Measurements from ENCODE around the gene TOR3A. TPM values are rescaled to one million over a fixed set of nuclear protein-coding genes. Genes with fewer than 3 reads are reported as not detected.
"Not testable (repeated sequence)": the region's sequence is repeated elsewhere in the genome, so short reads cannot be mapped to it uniquely, and the experiment has no call there.

The TOR3A gene, protein sequence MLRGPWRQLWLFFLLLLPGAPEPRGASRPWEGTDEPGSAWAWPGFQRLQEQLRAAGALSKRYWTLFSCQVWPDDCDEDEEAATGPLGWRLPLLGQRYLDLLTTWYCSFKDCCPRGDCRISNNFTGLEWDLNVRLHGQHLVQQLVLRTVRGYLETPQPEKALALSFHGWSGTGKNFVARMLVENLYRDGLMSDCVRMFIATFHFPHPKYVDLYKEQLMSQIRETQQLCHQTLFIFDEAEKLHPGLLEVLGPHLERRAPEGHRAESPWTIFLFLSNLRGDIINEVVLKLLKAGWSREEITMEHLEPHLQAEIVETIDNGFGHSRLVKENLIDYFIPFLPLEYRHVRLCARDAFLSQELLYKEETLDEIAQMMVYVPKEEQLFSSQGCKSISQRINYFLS
- 14.9 and 28.1 TPM in 2 replicates for polyA plus RNA-seq (2014; cell fraction: cytosol; rRNA removed)
- polyA plus RNA-seq (2014; cell fraction: nucleus; rRNA removed): 10.4 and 27.1 TPM in 2 replicates

GRCh38 chr1:179081687-179082332 lies at the start of gene TOR3A:
TSS of gene TOR3A (plus strand) at chr1:179082070. CDS start at chr1:179082129, 59 bp downstream.
- DNase-seq (ENCODE audit: low spot score): peak; percentile 84

GRCh38 chr1:179034720-179035119 lies 47.1 kb upstream of the TOR3A start:
- DNase-seq (ENCODE audit: low spot score): no peak

- no peak for DNase-seq (ENCODE audit: low spot score)
These were observed 44.9 kb upstream of the TOR3A start for GRCh38 chr1:179036844-179037465.

DNA sequence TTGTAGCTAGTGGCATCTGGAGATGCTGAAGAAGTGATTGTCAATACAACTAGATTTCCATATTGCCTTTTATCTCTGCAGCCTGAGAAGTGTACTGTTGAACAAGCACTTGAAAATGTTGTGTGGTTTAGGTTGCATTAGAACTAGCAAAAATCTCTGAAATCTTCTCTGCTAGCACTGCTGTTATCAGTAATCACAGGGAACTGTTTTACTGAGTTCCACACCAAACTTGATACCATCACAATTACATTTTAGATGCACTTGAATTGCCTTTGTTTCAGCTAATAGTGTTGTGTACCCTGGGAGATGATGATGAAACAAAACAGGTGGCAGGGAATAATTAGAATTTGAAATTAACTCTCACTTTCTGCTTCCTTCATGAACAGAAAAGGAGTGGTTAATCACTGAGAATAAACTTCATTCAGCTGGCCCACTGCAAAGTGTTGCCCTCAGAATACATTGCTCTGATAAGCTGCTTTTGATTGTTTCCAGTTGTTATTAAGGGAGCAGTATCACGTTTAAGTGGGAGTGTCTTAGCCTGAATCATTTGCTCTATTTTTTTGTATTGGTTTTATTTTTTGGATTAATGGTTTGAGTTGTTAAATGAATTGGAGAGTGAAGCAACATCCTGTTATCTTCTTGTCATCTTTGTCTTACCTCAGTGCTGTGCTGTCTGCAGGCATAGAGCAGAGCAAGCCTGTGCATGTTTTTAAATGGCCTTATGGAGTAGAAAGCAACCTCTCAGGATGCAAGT lies 43.2 kb upstream of the TOR3A start:
- peak; percentile 41 for DNase-seq (ENCODE audit: low spot score)

GRCh38 chr1:179039502-179040174 lies 42.2 kb upstream of the TOR3A start:
- DNase-seq (ENCODE audit: low spot score): not testable (repeated sequence)

DNA sequence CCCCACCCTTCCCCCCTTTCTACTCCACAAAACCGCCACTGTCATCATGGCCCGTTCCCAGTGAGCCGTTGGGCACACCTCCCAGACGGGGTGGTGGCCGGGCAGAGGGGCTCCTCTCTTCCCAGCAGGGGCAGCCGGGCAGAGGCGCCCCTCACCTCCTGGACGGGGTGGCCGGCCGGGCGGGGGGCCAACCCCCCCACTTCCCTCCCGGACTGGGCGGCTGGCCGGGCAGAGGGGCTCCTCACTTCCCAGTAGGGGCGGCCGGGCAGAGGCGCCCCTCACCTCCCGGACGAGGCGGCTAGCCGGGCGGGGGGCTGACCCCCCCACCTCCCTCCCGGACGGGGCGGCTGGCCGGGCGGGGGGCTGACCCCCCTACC lies 41.7 kb upstream of the TOR3A start:
- not testable (repeated sequence) for DNase-seq (ENCODE audit: low spot score)

- no peak for DNase-seq (ENCODE audit: low spot score)
These were observed 39.8 kb upstream of the TOR3A start for GRCh38 chr1:179042087-179042486.

DNA sequence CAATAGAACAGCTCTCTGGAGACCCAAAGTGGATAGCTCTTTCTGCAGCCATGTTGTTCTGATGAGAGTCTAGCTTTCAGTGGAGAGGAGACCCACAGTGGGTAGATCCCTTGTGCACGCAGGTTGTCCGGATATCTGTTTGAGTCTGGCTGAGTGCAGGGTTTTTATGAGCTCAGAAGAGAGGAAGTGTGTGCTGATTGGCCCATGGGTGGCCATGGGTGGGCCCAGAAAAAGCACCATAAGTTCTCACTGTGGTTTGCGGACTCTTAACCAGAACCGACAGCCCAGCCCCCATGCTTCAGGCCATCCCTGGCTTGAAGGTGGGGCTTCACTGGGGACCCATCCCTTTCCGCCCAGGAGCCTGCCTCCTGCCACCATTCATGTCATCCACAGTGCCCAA lies 39.2 kb upstream of the TOR3A start:
- DNase-seq (ENCODE audit: low spot score): no peak

DNA sequence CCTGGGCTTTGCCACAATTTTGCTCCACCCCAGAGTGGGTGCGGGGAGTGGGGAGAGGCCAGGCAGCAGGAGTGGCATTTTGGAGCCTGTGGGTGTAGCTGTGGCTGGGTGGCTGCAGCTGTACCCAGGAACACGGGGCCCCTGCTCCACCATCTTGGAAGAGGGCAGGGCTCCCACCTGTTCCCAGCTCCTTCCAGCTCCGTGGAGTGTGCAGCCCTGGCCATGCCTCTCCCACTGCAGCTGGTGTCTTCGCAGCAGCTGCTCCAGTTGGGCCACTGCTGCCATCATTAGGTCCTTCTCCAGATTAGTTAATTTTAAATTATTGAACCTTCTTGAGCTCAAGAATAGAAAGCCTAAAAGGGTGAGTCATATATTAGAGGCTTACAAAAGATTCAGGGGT lies 38.6 kb upstream of the TOR3A start:
- no peak for DNase-seq (ENCODE audit: low spot score)

DNA sequence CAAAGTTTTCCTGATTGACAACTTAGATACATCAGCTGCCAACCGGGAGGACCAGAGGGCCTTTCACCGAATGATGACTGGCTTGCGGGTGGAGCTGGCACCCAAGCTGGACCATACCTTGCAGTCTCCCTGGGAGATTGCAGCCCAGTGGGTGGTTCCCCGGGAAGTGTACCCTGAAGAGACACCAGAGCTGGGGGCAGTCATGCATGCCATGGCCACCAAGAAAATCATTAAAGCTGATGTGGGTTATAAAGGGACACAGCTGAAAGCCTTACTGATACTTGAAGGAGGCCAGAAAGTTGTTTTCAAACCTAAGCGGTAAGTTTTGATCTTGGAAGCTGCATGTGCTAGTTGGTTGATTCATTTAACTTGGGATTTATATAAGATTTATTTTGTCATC lies 38.0 kb upstream of the TOR3A start:
- no peak for DNase-seq (ENCODE audit: low spot score)

DNA sequence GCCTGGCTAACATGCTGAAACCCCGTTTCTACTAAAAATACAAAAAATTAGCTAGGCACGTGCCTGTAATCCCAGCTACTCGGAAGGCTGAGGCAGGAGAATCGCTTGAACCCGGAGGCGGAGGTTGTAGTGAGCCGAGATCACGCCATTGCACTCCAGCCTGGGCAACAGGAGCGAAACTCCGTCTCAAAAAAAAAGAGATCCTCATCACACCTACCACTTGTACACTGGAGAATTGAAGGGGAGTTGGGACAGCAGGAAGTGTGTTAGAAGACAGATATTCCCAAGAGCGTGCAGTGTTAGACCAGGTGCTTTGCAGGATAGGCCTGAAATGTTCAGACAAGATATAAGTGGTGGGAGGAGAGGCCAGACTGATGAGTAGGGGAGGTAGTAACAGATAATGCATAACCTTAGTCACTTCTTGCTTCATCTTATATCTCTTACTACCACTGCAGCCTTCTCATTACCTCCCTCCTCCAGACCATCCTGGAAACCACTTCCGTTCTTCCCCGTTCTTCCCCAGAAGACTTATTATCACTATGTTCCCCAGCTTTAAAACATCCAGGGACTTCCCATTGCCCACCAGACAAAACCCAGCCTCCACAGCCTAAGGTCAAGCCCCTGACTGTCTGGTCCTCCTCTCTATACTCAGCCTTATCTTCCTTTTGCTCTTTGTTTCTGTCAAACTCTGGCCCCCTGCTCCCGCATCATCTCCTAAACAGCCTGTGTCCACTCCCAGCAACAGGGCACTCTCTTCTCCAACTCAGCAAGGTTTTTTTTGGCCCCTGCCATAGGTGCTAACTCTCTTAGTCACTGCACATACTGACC lies 34.8 kb upstream of the TOR3A start:
- no peak for DNase-seq (ENCODE audit: low spot score)

GRCh38 chr1:179047636-179047997 lies 34.3 kb upstream of the TOR3A start:
- DNase-seq (ENCODE audit: low spot score): no peak

GRCh38 chr1:179048339-179049124 lies 33.3 kb upstream of the TOR3A start:
- no peak for DNase-seq (ENCODE audit: low spot score)

GRCh38 chr1:179052776-179053175 lies 29.1 kb upstream of the TOR3A start:
- no peak for DNase-seq (ENCODE audit: low spot score)

- DNase-seq (ENCODE audit: low spot score): no peak
These were observed 28.4 kb upstream of the TOR3A start for GRCh38 chr1:179053486-179053885.

DNA sequence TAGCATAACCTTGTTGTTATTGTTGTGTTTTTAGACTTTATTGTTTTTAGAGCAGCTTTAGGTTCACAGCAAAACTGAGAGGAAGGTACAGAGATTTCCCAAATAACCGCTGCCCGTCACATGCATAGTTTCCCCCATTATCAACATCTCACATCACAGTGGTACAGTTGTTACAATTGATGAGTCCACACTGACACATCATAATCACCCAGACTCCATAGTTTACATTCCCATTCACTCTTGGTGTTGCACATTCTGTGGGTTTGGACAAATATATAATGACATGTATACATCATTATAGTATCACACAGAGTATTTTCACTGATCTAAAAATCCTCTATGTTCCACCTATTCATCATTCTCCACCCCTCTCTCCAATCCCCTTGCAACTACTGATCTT lies 25.9 kb upstream of the TOR3A start:
- no peak for DNase-seq (ENCODE audit: low spot score)

- no peak for DNase-seq (ENCODE audit: low spot score)
These were observed 23.1 kb upstream of the TOR3A start for GRCh38 chr1:179058487-179059483.
